GM23248 (cell line): Measurements from ENCODE around the gene ODAD2. TPM values are rescaled to one million over a fixed set of nuclear protein-coding genes. Genes with fewer than 3 reads are reported as not detected.

ENCODE experiments used
- DNase-seq: peaks from one replicate; pipeline ENCODE4 v3.0.0-alpha.2; 2015
- H2AFZ ChIP-seq: fragments of 200-600 bp; sonication (generic); 2 replicates; pipeline ENCODE4 v1.6.1; 2016; ENCODE audit warnings: antibody characterized with exemption
- H3F3A ChIP-seq: fragments of 200-600 bp; sonication (generic); 2 replicates; pipeline ENCODE4 v1.6.1; 2016; ENCODE audit warnings: mild to moderate bottlenecking, antibody characterized with exemption, mixed run types; ENCODE audit not compliant: insufficient read depth
- H3K27ac ChIP-seq: fragments of 200-600 bp; sonication (generic); 2 replicates; pipeline ENCODE4 v1.5.1; 2016; ENCODE audit warnings: mild to moderate bottlenecking
- H3K27me3 ChIP-seq: fragments of 200-600 bp; sonication (generic); replicated peaks from 2 replicates; pipeline ENCODE4 v1.6.1; 2016; ENCODE audit warnings: mild to moderate bottlenecking; ENCODE audit not compliant: insufficient read depth
- H3K36me3 ChIP-seq: fragments of 200-600 bp; sonication (generic); 2 replicates; pipeline ENCODE4 v1.6.1; 2016; ENCODE audit warnings: low read depth, mild to moderate bottlenecking
- H3K4me1 ChIP-seq: fragments of 200-600 bp; sonication (generic); 2 replicates; pipeline ENCODE4 v1.6.1; 2016; ENCODE audit warnings: mild to moderate bottlenecking; ENCODE audit not compliant: insufficient read depth
- H3K4me2 ChIP-seq: fragments of 200-600 bp; sonication (generic); one replicate; pipeline ENCODE4 v1.6.1; 2016; ENCODE audit warnings: mild to moderate bottlenecking; ENCODE audit not compliant: unreplicated experiment
- H3K4me3 ChIP-seq: fragments of 200-600 bp; sonication (generic); 2 replicates; pipeline ENCODE4 v1.5.1; 2016; ENCODE audit warnings: mild to moderate bottlenecking
- H3K79me2 ChIP-seq: fragments of 200-600 bp; sonication (generic); 2 replicates; pipeline ENCODE4 v1.6.1; 2016; ENCODE audit warnings: mild to moderate bottlenecking; ENCODE audit not compliant: insufficient read depth
- H3K9ac ChIP-seq: fragments of 200-600 bp; sonication (generic); 2 replicates; pipeline ENCODE4 v1.6.1; 2016; ENCODE audit warnings: mild to moderate bottlenecking
- H3K9me2 ChIP-seq: fragments of 200-600 bp; sonication (generic); 2 replicates; pipeline ENCODE4 v1.6.1; 2016; ENCODE audit warnings: mixed run types, mild to moderate bottlenecking, moderate library complexity; ENCODE audit not compliant: insufficient read depth
- H3K9me3 ChIP-seq: fragments of 200-600 bp; sonication (generic); one replicate; pipeline ENCODE4 v1.6.1; 2017; ENCODE audit warnings: low read depth
- H4K20me1 ChIP-seq: fragments of 200-600 bp; sonication (generic); 2 replicates; pipeline ENCODE4 v1.6.0; 2016; ENCODE audit not compliant: insufficient read depth
- EZH2 ChIP-seq: fragments of 200-600 bp; sonication (generic); IDR thresholded peaks from 2 replicates; pipeline ENCODE4 v1.6.1; 2018; ENCODE audit warnings: antibody characterized with exemption, mild to moderate bottlenecking; ENCODE audit not compliant: insufficient read depth, poor library complexity, severe bottlenecking
- EZH2phosphoT487 ChIP-seq: fragments of 200-600 bp; sonication (generic); IDR thresholded peaks from 2 replicates; pipeline ENCODE4 v1.6.1; 2018; ENCODE audit warnings: antibody characterized with exemption, moderate library complexity, mild to moderate bottlenecking, low read depth; ENCODE audit not compliant: insufficient read depth
- WGBS, 2 experiments: methylation state at CpG; one replicate each; pipeline ENCODE4 v1.1.6; 2015 to 2017; ENCODE audit warnings: low lambda C conversion rate in 2 of 2, low coverage in 1 of 2; ENCODE audit errors: missing lambda C conversion rate in 2 of 2; 5-methylcytosine and 5-hydroxymethylcytosine counted together
- in situ Hi-C: fragments of 300-500 bp; cut with MboI; formaldehyde crosslinking; loops from 2 replicates; pipeline ENCODE4 v1.15.0; 2020
- polyA plus RNA-seq: library from polyadenylated mRNA; unstranded; fragments of >200 nt; fragmentation: Nextera tagmentation; extraction: Ambion mirVana; gene quantifications from 2 replicates; pipeline ENCODE4 v1.2.1, GENCODE V29; 2016
- total RNA-seq: library from RNA; depleted of rRNA; stranded (reverse); fragments of >200 nt; shearing (Covaris generic); gene quantifications from 2 replicates; pipeline ENCODE4 v1.2.3, GENCODE V29; 2014

ODAD2 gene
- total and polyA plus RNA-seq, 2 experiments from 2014 or later, result 1.5 to 1.7 TPM

GRCh38 chr10:27899058-27899457 is 99.8 kb downstream of the ODAD2 start:
- TF ChIP-seq EZH2phosphoT487 (no peak), EZH2 (no peak)
- Histone ChIP-seq H4K20me1 (no peaks in the 10 kb centered on the region), H3K36me3 (no peaks in the 10 kb centered on the region), H3K27ac (no peak overlapping the region), H3K79me2 (no peaks in the 10 kb centered on the region), H3K4me2 (no peak overlapping the region), H3F3A (no peaks in the 10 kb centered on the region), H3K9me3 (no peaks in the 10 kb centered on the region), H3K27me3 (peaks cover 6% of the 10 kb centered on the region; the same call in 1 of the 2 replicates), H3K4me3 (no peak overlapping the region), H2AFZ (no peak overlapping the region), H3K9me2 (no peaks in the 10 kb centered on the region), H3K4me1 (no peaks in the 10 kb centered on the region), H3K9ac (no peak overlapping the region)
- no peak for DNase-seq
- WGBS, 2 experiments, result 35 to 40% methylated on average over 8 of the region's 8 CpGs
- in situ Hi-C loops, result no loop called here

GRCh38 chr10:27893358-27893954 is 105.4 kb downstream of the ODAD2 start:
- Histone ChIP-seq H3K4me1 (no peaks in the 10 kb centered on the region), H3K36me3 (no peaks in the 10 kb centered on the region), H2AFZ (no peak overlapping the region), H3K4me3 (no peak overlapping the region), H3K79me2 (no peaks in the 10 kb centered on the region), H3K9me3 (no peaks in the 10 kb centered on the region), H3K9me2 (no peaks in the 10 kb centered on the region), H3K9ac (no peak overlapping the region), H3K27ac (no peak overlapping the region), H4K20me1 (no peaks in the 10 kb centered on the region), H3K4me2 (no peak overlapping the region), H3F3A (no peaks in the 10 kb centered on the region), H3K27me3 (peaks cover 5% of the 10 kb centered on the region; the same call in 1 of the 2 replicates)
- in situ Hi-C loops, result no loop called here
- TF ChIP-seq EZH2phosphoT487 (peak; percentile 63; the same call in 1 of the 2 replicates), EZH2 (no peak)
- peak; percentile 49 for DNase-seq
- 16 to 18% methylated on average over 7 of the region's 7 CpGs for WGBS, 2 experiments

- H4K20me1 ChIP-seq, result no peaks in the 10 kb centered on the region
- no peak overlapping the region for H3K27ac ChIP-seq
- H3K4me2 ChIP-seq, result no peak overlapping the region
- 66 to 67% methylated on average over 3 of the region's 3 CpGs for WGBS, 2 experiments
- H3K9me3 ChIP-seq, result no peaks in the 10 kb centered on the region
- no peaks in the 10 kb centered on the region for H3F3A ChIP-seq
- no peak for DNase-seq
- H3K27me3 ChIP-seq, result 0 out of 2 replicates have a peak, but pooled peaks cover 5% of the 10 kb centered on the region
- H3K9me2 ChIP-seq, result no peaks in the 10 kb centered on the region
- no peaks in the 10 kb centered on the region for H3K79me2 ChIP-seq
- H2AFZ ChIP-seq, result no peak overlapping the region
- H3K36me3 ChIP-seq, result no peaks in the 10 kb centered on the region
- in situ Hi-C loops, result no loop called here
- H3K4me3 ChIP-seq, result no peak overlapping the region
- H3K4me1 ChIP-seq, result no peaks in the 10 kb centered on the region
- TF ChIP-seq EZH2 (no peak), EZH2phosphoT487 (no peak)
- H3K9ac ChIP-seq, result no peak overlapping the region
Observed at GRCh38 chr10:27890971-27891370, 107.9 kb downstream of the ODAD2 start.

DNA sequence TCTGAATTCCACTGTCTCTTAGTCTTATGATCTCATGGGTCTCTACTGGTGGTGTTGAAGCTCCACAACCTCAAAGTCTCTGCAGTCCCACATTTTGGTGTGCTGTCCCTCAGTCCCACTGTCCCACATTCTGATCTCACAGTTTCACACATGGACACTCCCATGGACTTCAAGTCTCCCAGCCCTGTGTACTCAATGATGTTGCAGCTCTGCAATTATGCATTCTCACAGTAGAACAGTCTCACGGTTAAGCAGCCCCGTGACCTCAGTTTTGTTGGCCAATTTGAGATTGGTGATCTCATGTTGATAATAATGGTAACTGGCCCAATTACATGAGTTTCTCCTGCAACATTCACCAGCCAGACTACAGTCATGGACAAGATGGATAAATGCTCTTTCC is 109.4 kb downstream of the ODAD2 start:
- H3K4me3 ChIP-seq, result no peak overlapping the region
- H3K79me2 ChIP-seq, result no peaks in the 10 kb centered on the region
- H3K27me3 ChIP-seq, result 0 out of 2 replicates have a peak, but pooled peaks cover 5% of the 10 kb centered on the region
- no peak for TF ChIP-seq EZH2phosphoT487
- no peak for TF ChIP-seq EZH2
- 70% methylated on average over 2 of the region's 2 CpGs for WGBS, 2 experiments
- no peaks in the 10 kb centered on the region for H3K4me1 ChIP-seq
- no peaks in the 10 kb centered on the region for H3K9me3 ChIP-seq
- no peaks in the 10 kb centered on the region for H4K20me1 ChIP-seq
- no peaks in the 10 kb centered on the region for H3K9me2 ChIP-seq
- H3F3A ChIP-seq, result no peaks in the 10 kb centered on the region
- no peak overlapping the region for H3K27ac ChIP-seq
- no peak overlapping the region for H3K4me2 ChIP-seq
- no peaks in the 10 kb centered on the region for H3K36me3 ChIP-seq
- in situ Hi-C loops, result no loop called here
- no peak overlapping the region for H2AFZ ChIP-seq
- DNase-seq, result no peak
- H3K9ac ChIP-seq, result no peak overlapping the region
